ENCODE data around the gene PNPLA5.

Gene PNPLA5

GRCh38 chr22:43835736-43836135 lies 56.1 kb downstream of the PNPLA5 start:
- DNase-seq, result no peak

GRCh38 chr22:43835166-43835565 lies 56.6 kb downstream of the PNPLA5 start:
- DNase-seq, result no peak

- no peak for DNase-seq
These were observed 58.2 kb downstream of the PNPLA5 start for GRCh38 chr22:43833286-43834240.

GRCh38 chr22:43832393-43833265 lies 59.2 kb downstream of the PNPLA5 start:
- DNase-seq, result no peak

- DNase-seq, result no peak
These were observed 60.0 kb downstream of the PNPLA5 start for GRCh38 chr22:43831561-43832392.

GRCh38 chr22:43830931-43831560 lies 60.8 kb downstream of the PNPLA5 start:
- DNase-seq, result no peak

- no peak for DNase-seq
These were observed 61.6 kb downstream of the PNPLA5 start for GRCh38 chr22:43829904-43830851.
